ENCODE data around the gene TNNT2.

DNA sequence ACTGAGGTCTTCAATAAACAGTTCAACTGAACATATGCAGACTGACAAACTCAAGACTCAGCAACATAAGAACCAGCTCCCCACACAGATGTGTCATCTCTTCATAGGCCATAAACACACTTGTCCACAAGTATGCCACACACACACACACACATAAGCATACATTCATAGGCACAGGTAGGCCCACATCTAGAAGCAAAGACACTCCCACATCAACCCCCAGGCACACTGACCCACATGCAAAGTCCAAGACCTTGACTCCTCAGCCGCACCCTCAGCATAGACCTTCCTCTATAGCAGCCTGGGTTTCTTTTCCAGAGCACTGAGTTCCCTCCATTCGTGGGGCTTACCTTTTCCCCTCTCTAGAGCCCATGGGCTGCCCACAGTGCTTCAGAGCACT is 20.2 kb upstream of the TNNT2 start:
- TF ChIP-seq CTCF (conservative IDR thresholded peaks at IDR 0.05; ENCODE audit: low read depth, low read length) (no peak), POLR2A (IDR thresholded peaks at IDR 0.05; ENCODE audit: low read depth, low read length) (no peak), MAZ (IDR thresholded peaks at IDR 0.05; ENCODE audit: borderline replicate concordance, low read depth, low read length) (no peak), RAD21 (IDR thresholded peaks at IDR 0.05; ENCODE audit: low read length) (no peak), MAFK (IDR thresholded peaks at IDR 0.05; ENCODE audit: low read depth, low read length) (no peak), CEBPB (IDR thresholded peaks at IDR 0.05; ENCODE audit: low read depth, low read length) (no peak), BHLHE40 (IDR thresholded peaks at IDR 0.05; ENCODE audit: low read depth, low read length) (no peak)

All from IMR-90 (cell line).